ENCODE data around the gene NKAIN4. TPM values are rescaled to one million over a fixed set of nuclear protein-coding genes. Genes with fewer than 3 reads are reported as not detected.

The NKAIN4 gene
- polyA plus RNA-seq, 3 donors from 2014 or later: not detected

DNA sequence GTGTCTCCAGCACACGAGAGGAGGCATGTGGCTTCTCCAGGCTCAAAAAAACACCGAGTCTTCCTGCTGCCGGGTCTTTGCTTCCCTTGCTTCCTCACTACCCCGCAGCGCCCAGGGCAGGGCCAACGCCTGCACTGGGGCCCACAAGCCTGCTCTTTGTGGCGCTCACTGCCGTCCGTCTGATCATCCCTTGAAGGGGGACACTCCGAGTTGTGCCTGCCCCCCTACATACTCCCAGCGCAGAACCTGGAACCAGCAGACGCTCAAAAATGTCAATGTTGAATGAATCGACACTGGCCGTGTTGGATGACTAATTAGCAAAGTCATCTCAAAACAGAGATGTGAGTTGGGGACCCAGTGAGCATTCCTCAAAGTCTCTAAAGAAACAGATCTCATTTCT is 10.3 kb upstream of the NKAIN4 start:
- Mint-ChIP-seq H3K4me3 (no peak overlapping the region), H3K4me1 (peaks cover 0 to 4% of the 10 kb centered on the region in 2 donors), H3K9me3 (no peaks in the 10 kb centered on the region), H3K36me3 (no peaks in the 10 kb centered on the region), H3K27me3 (ENCODE audit: low read depth in 3 of 3) (peaks cover 0 to 11% (median 2%) of the 10 kb centered on the region in 3 donors), H3K27ac (no peak overlapping the region)
- DNase-seq: no peak

DNA sequence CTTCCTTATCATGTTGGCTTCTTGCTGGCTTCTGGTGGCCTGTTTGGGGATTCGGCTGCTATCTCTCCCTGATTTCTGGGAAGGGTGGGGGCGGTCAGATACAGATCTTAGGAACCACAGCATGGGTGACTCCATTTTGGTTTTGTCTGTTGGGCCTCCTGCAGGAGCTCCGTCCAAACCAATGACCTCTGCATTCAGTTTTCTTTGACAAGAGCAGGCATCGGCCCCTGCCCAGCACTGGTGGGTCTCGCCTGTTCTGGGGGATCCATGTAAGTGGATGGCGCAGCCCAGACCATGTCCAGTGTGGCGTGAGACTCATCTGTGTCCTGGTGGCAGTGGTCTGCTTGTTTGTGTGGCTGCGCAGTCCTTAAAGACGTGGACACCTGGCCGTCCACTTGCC is 9.7 kb upstream of the NKAIN4 start:
- Mint-ChIP-seq H3K27ac (no peak overlapping the region), H3K36me3 (no peaks in the 10 kb centered on the region), H3K4me3 (no peak overlapping the region), H3K27me3 (ENCODE audit: low read depth in 3 of 3) (peaks cover 0 to 11% (median 2%) of the 10 kb centered on the region in 3 donors), H3K9me3 (no peaks in the 10 kb centered on the region), H3K4me1 (peaks cover 0 to 4% of the 10 kb centered on the region in 2 donors)
- DNase-seq: no peak

DNA sequence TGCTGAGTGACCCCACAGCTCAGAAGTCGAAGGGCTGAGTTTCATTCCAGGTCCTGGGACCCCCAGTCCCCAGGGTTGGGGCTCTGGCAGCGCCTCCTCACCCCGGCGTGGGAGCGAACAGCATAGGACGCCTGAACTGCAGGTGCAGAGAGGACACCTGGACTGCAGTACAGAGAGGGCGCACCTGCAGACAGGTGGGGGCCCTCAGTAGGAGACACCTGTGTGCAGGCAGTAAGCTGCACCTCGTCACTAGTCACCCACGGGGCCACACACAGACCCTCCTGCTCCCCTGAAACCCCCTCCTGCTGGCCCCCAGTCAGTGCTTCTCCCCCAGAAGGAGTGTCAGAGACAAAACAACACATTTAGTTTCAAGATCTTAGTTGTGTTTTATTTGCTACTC is 8.6 kb upstream of the NKAIN4 start:
- H3K4me3 Mint-ChIP-seq: no peak overlapping the region
- no peak overlapping the region for H3K27ac Mint-ChIP-seq
- H3K9me3 Mint-ChIP-seq: no peaks in the 10 kb centered on the region

DNA sequence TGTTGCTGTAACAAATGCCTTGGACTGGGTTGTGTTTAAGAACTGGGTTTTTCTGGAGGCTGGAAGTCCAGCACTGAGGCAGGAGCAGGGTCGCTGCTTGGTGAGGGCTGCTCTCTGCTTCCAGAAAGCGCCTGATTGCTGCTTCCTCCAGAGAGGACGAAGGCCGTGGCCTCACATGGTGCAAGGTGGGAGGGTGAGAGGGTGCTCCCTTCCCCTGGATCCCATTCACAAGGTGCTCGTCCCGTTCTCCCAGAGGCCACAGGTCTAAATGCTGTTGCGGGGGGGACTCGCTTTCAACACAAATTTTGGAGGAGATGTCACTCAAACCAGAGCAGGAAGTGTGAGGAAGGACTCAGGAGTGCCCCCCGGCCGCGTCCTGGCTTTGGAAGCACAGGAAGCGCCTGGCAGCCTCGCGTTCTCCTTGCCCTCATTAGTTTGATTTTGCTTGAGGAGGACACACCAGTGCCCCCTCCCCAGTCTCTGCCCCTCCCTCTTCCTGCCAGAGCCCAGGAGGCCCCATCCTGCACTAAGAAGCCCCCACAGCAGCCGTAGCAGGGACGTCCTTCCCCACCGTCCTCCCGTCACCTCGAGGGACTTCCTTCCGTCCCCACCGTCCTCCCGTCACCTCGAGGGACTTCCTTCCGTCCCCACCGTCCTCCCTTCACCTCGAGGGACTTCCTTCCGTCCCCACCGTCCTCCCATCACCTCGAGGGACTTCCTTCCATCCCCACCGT is 7.7 kb upstream of the NKAIN4 start:
- H3K36me3 Mint-ChIP-seq: no peaks in the 10 kb centered on the region

More for the DNA sequence above, 8.6 kb upstream of the NKAIN4 start:
- Mint-ChIP-seq H3K36me3 (no peaks in the 10 kb centered on the region), H3K27me3 (ENCODE audit: low read depth in 3 of 3) (peaks cover 0 to 8% (median 2%) of the 10 kb centered on the region in 3 donors), H3K4me1 (peaks cover 0 to 4% of the 10 kb centered on the region in 2 donors)
- no peak for DNase-seq

DNA sequence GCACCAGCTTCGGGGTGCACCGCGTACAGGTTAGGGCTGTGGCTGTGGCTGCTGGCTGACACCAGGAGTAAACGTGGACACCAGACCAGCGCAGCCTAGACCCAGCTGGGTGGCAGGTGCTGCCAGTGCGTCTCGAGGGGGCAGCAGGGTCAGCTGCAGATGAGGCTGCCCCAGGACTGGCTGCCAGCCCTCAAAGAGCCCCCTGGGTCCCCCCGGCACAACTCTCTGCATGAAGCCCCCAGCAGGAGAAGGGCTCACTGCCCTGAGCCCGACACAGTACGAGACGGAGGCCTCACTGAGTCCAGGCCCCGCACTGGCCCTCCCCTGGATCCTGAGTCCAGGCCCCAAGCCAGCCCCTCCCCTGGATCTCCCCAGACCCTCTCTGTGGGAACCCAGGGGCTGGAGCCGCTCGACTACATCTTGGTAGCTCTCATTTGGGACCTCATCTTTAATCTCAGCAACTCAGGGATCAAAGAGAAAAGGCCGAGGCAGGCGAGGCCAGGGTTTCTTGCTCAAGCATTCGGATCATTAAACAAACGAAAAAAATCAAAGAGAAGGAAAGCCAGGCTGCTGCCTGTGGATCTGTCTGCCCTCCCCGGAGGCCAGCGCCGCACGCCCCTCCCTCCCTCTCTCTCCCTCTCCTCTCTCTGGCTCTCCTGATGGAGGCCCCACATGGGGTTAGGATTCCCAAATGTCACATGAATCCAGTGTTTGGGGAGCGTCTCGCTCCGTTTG is 7.0 kb upstream of the NKAIN4 start:
- DNase-seq: no peak
- no peak overlapping the region for H3K27ac Mint-ChIP-seq
- H3K4me3 Mint-ChIP-seq: no peak overlapping the region
- no peaks in the 10 kb centered on the region for H3K36me3 Mint-ChIP-seq
- H3K27me3 Mint-ChIP-seq (ENCODE audit: low read depth in 3 of 3): peaks cover 2 to 9% (median 4%) of the 10 kb centered on the region in 3 donors
- peaks cover 0 to 4% of the 10 kb centered on the region in 2 donors for H3K4me1 Mint-ChIP-seq
- H3K9me3 Mint-ChIP-seq: no peaks in the 10 kb centered on the region

More for the DNA sequence above, 7.7 kb upstream of the NKAIN4 start:
- H3K27ac Mint-ChIP-seq: peak overlapping the region in 1 of 6 donors; percentile 70
- DNase-seq: no peak
- peaks cover 0 to 4% of the 10 kb centered on the region in 2 donors for H3K4me1 Mint-ChIP-seq
- H3K4me3 Mint-ChIP-seq: peak overlapping the region in 2 of 5 donors; percentile 27 to 52
- no peaks in the 10 kb centered on the region for H3K9me3 Mint-ChIP-seq
- H3K27me3 Mint-ChIP-seq (ENCODE audit: low read depth in 3 of 3): peaks cover 2 to 9% (median 4%) of the 10 kb centered on the region in 3 donors

DNA sequence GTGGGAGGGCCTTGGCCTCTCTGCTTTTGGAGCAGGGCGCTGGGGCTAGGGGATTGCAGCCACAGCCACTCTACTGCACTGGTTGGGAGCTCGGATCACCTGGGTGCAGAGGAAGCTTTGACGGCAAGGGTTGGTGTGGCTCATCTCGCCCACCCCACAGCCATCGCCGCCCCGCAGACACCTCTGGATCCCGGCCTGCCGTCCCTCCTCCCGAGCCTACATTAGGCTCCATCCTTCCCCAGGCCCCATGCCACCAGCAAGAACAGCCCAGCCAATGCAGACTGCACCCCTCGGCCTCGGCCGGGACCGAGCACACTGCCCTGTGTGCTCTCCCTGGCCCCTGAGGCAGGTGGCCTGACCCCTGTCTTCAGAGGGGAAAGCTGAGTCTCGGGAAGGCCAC is 6.3 kb upstream of the NKAIN4 start:
- Mint-ChIP-seq H3K27me3 (ENCODE audit: low read depth in 3 of 3) (peaks cover 2 to 12% (median 4%) of the 10 kb centered on the region in 3 donors), H3K4me3 (no peak overlapping the region), H3K27ac (no peak overlapping the region), H3K36me3 (no peaks in the 10 kb centered on the region), H3K4me1 (peaks cover 0 to 4% of the 10 kb centered on the region in 2 donors), H3K9me3 (no peaks in the 10 kb centered on the region)
- no peak for DNase-seq

DNA sequence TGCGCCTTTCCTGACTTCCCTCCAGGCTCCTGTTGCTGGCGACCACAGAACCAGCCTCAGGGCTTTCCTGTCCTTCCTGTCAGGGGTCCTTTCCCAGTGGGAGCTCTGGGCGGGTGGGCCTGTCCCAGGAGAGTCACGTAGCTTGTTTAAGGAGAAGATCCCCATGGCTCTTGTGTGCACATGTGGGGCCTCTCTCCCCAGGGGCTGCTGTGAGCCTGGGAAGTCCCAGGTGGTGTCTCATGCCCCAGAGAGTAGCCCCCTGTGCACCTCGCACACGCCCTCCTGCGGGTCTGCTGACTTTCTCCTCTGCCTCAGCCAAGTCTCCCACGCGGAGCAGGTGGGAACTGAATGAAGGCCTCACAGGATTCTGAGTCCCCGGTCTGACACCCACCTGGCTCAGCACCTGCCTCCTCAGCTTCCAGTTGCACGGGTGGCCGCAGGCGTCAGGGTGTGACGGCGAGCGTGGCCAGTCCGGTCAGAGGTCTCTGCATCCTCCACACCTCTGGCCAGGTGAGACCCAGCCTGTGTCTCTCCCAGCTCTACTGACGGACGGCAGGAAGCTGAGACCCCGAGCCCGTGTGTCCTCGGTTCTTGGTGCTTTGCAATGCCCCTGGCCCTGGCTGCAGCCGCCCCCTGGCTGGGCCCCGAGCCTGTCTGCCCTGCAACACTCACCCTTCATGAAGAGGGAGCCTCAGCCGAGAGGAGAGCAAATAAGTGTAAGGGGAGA is 5.6 kb upstream of the NKAIN4 start:
- Mint-ChIP-seq H3K4me1 (peaks cover 0 to 4% of the 10 kb centered on the region in 2 donors), H3K9me3 (no peaks in the 10 kb centered on the region), H3K27ac (no peak overlapping the region), H3K36me3 (no peaks in the 10 kb centered on the region), H3K27me3 (ENCODE audit: low read depth in 3 of 3) (peaks cover 2 to 16% (median 2%) of the 10 kb centered on the region in 3 donors), H3K4me3 (no peak overlapping the region)
- DNase-seq: no peak

DNA sequence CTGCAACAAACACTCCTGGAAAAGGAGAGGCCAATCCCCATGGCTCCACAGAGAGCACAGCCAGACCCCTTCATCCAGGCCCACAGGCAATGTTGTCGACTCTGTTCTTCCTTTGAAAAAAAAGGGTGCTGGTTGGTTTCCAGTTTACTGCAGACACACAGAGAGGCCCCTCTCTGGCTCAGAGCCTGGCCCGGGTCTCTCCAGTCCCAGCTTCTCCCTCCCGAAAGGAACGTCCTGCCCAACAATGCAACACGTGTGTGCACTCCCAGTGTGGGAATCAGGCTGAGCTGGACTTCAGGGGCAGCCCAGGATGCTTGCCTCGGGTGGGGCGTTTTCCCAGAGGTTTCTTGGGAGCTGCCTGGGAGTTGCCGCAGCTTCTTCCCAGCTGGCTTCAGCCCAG is 4.5 kb upstream of the NKAIN4 start:
- Mint-ChIP-seq H3K4me1 (peaks cover 0 to 4% of the 10 kb centered on the region in 2 donors), H3K36me3 (no peaks in the 10 kb centered on the region), H3K27ac (no peak overlapping the region), H3K4me3 (no peak overlapping the region), H3K9me3 (no peaks in the 10 kb centered on the region), H3K27me3 (ENCODE audit: low read depth in 3 of 3) (peaks cover 2 to 13% (median 4%) of the 10 kb centered on the region in 3 donors)
- DNase-seq: no peak

DNA sequence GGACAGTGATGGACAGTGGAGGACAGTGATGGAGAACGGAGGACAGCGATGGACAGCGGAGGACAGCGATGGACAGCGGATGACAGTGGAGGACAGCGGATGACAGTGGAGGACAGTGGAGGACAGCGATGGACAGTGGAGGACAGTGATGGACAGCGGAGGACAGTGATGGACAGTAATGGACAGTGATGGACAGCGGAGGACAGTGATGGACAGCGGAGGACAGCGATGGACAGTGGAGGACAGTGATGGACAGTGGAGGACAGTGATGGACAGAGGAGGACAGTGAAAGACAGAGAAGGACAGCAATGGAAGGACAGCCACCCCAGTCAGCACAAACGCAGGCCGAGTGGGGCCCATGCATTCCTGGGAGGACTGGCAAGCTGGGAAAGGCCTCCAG is 3.4 kb upstream of the NKAIN4 start:
- peaks cover 9 to 15% (median 9%) of the 10 kb centered on the region in 3 donors for H3K27me3 Mint-ChIP-seq (ENCODE audit: low read depth in 3 of 3)
- DNase-seq: no peak
- H3K4me3 Mint-ChIP-seq: no peak overlapping the region
- H3K9me3 Mint-ChIP-seq: no peaks in the 10 kb centered on the region
- H3K27ac Mint-ChIP-seq: no peak overlapping the region
- peaks cover 0 to 8% of the 10 kb centered on the region in 2 donors for H3K4me1 Mint-ChIP-seq
- H3K36me3 Mint-ChIP-seq: no peaks in the 10 kb centered on the region

DNA sequence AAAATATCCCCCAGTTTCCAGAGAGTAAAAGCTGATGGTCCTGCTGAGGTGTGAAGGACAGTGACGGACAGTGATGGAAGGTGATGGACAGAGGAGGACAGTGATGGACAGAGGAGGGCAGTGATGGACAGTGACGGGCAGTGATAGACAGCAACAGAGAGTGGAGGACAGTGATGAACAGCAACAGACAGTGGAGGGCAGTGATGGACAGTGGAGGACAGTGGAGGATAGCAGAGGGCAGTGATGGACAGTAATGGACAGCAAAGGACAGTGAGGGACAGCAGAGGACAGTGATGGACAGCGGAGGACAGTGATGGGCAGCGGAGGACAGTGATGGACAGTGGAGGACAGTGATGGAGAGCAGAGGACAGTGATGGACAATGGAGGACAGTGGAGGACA is 2.7 kb upstream of the NKAIN4 start:
- H3K27ac Mint-ChIP-seq: peak overlapping the region in 1 of 6 donors; percentile 19
- H3K27me3 Mint-ChIP-seq (ENCODE audit: low read depth in 3 of 3): peaks cover 10 to 15% (median 13%) of the 10 kb centered on the region in 3 donors
- no peaks in the 10 kb centered on the region for H3K36me3 Mint-ChIP-seq
- H3K4me1 Mint-ChIP-seq: peaks cover 0 to 6% of the 10 kb centered on the region in 2 donors
- no peak for DNase-seq
- H3K9me3 Mint-ChIP-seq: no peaks in the 10 kb centered on the region
- H3K4me3 Mint-ChIP-seq: no peak overlapping the region

DNA sequence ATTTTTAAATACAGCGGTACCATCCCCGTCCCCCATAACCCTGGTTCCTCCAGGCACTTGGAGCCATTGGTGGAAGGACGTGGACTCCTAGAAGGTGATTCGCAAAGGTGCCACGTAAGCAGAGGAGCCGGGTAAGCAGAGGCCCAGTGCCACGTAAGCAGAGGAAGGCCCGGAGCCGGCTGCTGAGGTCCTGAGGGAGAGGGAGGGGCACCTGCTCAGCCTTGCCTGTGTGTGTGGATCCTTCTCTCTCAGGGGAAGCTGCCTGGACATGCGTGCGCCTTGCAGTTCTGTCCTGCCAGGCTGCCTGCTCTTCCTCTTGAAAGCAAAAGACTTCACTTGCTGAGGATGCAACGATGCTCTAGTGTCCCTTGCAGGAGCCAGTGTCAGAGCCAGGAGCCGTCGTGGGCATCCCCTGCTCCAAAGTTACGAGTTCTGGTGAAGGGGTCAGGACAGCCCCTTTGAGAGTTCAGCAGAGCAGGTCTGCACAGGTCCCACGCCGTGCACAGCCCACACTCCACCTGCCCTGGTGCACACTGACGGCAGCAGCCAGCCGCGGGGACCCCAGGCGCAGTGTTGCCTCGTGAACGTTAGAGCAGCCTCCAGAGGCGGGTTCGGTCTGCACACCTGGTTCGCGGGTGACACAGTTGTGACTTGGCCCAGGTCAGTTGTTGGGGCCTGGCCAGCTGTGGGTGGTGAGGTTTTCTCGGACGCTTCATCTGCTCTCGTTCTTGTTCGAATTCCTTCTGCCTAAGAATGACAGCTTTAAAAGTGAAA is 1.9 kb upstream of the NKAIN4 start:
- Mint-ChIP-seq H3K4me3 (no peak overlapping the region), H3K4me1 (peaks cover 0 to 4% of the 10 kb centered on the region in 2 donors), H3K27me3 (ENCODE audit: low read depth in 3 of 3) (peaks cover 13 to 15% (median 13%) of the 10 kb centered on the region in 3 donors), H3K36me3 (no peaks in the 10 kb centered on the region), H3K9me3 (no peaks in the 10 kb centered on the region), H3K27ac (no peak overlapping the region)
- DNase-seq: no peak

DNA sequence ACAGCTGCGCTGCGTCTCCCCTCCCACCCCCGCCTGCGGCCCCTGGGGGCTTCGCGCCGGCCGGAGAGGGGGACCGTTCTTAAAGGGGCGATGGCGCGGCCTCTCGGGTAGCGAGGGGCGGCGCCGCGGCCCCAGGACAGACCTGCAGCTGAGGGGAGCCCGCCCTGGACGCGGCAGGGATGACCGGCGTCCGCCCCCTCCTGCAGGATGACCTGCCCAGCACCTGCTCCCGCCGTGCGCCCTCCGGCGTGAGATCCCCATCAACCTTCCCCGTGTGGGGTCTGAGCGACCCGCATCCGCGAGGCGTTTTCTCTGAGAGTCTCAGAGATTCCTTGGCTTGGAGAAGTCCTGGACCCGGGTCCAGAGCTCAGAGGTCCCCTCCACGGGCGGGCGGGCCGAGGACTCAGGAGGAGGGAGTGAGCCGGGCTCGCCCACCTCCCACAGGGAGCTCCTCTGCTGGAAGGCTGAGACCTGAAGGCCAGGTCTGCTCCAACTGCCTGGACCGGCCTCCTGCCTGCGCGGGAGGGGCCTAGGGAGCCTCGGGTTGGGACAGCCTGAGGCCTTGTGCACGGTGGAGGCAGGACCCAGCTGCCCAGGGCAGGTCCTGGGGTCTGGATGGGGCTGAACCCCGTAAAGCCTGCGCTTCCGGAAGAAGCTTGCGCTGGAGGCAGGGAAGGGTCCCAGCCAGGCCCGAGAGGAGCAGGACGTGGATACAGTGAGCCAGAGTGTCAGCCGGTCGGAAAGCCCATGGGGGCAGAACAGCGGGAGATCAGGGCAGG is 532 bp upstream of the NKAIN4 start:
- no peaks in the 10 kb centered on the region for H3K36me3 Mint-ChIP-seq
- no peaks in the 10 kb centered on the region for H3K9me3 Mint-ChIP-seq
- H3K4me3 Mint-ChIP-seq: peak overlapping the region in 1 of 5 donors; percentile 20
- no peak overlapping the region for H3K27ac Mint-ChIP-seq
- peaks cover 0 to 4% of the 10 kb centered on the region in 2 donors for H3K4me1 Mint-ChIP-seq
- DNase-seq: no peak
- peaks cover 14 to 15% (median 14%) of the 10 kb centered on the region in 3 donors for H3K27me3 Mint-ChIP-seq (ENCODE audit: low read depth in 3 of 3)
